ENCODE data around the gene ANKRD10. TPM values are rescaled to one million over a fixed set of nuclear protein-coding genes. Genes with fewer than 3 reads are reported as not detected.
A peak's percentile ranks its signal among the peaks of the same experiment; 100 is the strongest.

Gene ANKRD10
- total and polyA plus RNA-seq, 2 of the 8 experiments (the other 6 are each of a cell fraction or from before 2014, with no cell fraction given), result 146 to 218 TPM

GRCh38 chr13:110885966-110886869, 28.7 kb downstream of the ANKRD10 start:
- DNase-seq (ENCODE audit: low read depth in 1 of 2, low spot score in 2 of 2) (peak in 1 of 2 experiments; percentile 61), FAIRE-seq (no peak)
- Histone ChIP-seq H3K4me3 (ENCODE audit: extremely low read depth in 1 of 4, insufficient read depth in 2 of 4, low read depth in 3 of 4, low read length in 4 of 4) (no peak overlapping the region), H3K79me2 (ENCODE audit: control insufficient read depth in 1 of 2, insufficient read depth in 2 of 2, low read length in 2 of 2) (no peaks in the 10 kb centered on the region), H2BK12ac (ENCODE audit: low read depth, low read length) (no peak overlapping the region; the same call in 1 of the 2 replicates), H4K20me1 (replicated peaks in 1 of 2; ENCODE audit: control insufficient read depth in 1 of 2, insufficient read depth in 2 of 2, low read length in 2 of 2) (peaks cover 0 to 8% of the 10 kb centered on the region in 2 experiments), H3K4me2 (ENCODE audit: insufficient read depth in 1 of 2, low read depth in 2 of 2, low read length in 2 of 2) (no peak overlapping the region), H3K9ac (replicated peaks in 1 of 4; ENCODE audit: extremely low read depth in 1 of 4, low read depth in 3 of 4, low read length in 3 of 4) (no peak overlapping the region), H2BK5ac (ENCODE audit: low read depth, low read length) (no peak overlapping the region), H2AK5ac (ENCODE audit: low read depth, low read length) (0 out of 2 replicates have a peak overlapping the region, but pooled peaks have one; percentile 10), H3K4ac (replicated peaks; ENCODE audit: insufficient read length, low read depth, low read length) (no peak overlapping the region), H3K79me1 (ENCODE audit: low read depth, low read length) (no peaks in the 10 kb centered on the region), H3K23me2 (ENCODE audit: low read depth, low read length) (no peaks in the 10 kb centered on the region), H3K23ac (ENCODE audit: insufficient read length) (no peak overlapping the region), H3K36me3 (ENCODE audit: control insufficient read depth in 2 of 4, insufficient read depth in 4 of 4, low read length in 3 of 4) (peaks cover 0 to 8% (median 0%) of the 10 kb centered on the region in 4 experiments; a peak in 1 of 8 replicates), H3K9me3 (ENCODE audit: insufficient read depth in 2 of 2, low read depth in 1 of 2, low read length in 1 of 2) (no peaks in the 10 kb centered on the region), H2BK20ac (ENCODE audit: low read length) (no peak overlapping the region), H2BK15ac (ENCODE audit: low read length) (no peak overlapping the region), H2AFZ (ENCODE audit: low read length) (no peak overlapping the region), H3K27me3 (replicated peaks in 1 of 4; ENCODE audit: control insufficient read depth in 3 of 4, extremely low read depth in 1 of 4, insufficient read depth in 3 of 4, low read length in 3 of 4) (no peaks in the 10 kb centered on the region), H4K5ac (ENCODE audit: insufficient read length, low read depth, low read length) (no peak overlapping the region), H3K18ac (ENCODE audit: extremely low read depth, low read length) (no peak overlapping the region), H3K56ac (replicated peaks; ENCODE audit: insufficient read length, low read depth, low read length) (no peak overlapping the region), H3K4me1 (replicated peaks in 1 of 4; ENCODE audit: control insufficient read depth in 3 of 4, insufficient read depth in 4 of 4, low read length in 3 of 4) (peaks cover 2 to 7% (median 4%) of the 10 kb centered on the region in 4 experiments; a peak in 5 of 7 replicates), H3K27ac (ENCODE audit: low read depth, low read length) (no peak overlapping the region), H4K8ac (ENCODE audit: extremely low read depth, insufficient read depth, low read length) (no peak overlapping the region), H3K14ac (ENCODE audit: insufficient read length) (no peak overlapping the region), H4K91ac (replicated peaks; ENCODE audit: insufficient read length, low read length) (no peak overlapping the region), H2BK120ac (replicated peaks; ENCODE audit: low read depth, low read length) (no peak overlapping the region)
- WGBS, 2 experiments (ENCODE audit: extremely low coverage in 1 of 2, insufficient coverage in 1 of 2, insufficient read length in 1 of 2, insufficient replicate concordance in 2 of 2, low coverage in 1 of 2, low lambda C conversion rate in 2 of 2, missing lambda C conversion rate in 1 of 2), result 52% methylated on average over 8 of the region's 8 CpGs; no CpG with 5 or more reads in 1 of the 2 experiments
- ChIA-PET CTCF (ENCODE audit: partially characterized antibody) (interaction anchor here (0.6 to 2.5 kb wide), 10 partner anchors 10 to 292 kb away, joined by 3 to 12 read pairs (median 3); no protein-coding TSS in a partner anchor), POLR2A (ENCODE audit: partially characterized antibody) (interaction anchor here (0.6 to 7.2 kb wide), 17 partner anchors 9 to 276 kb away, joined by 3 to 50 read pairs (median 4); partner anchors contain the start of gene ANKRD10)
- TF ChIP-seq SP1 (IDR thresholded peaks at IDR 0.05; ENCODE audit: low read depth, low read length), result 0 out of 2 replicates have a peak, but pooled peaks have one; percentile 17
- TF ChIP-seq CTCF (IDR thresholded peaks at IDR 0.05; ENCODE audit: control extremely low read depth in 1 of 3, insufficient read depth in 1 of 3, low read depth in 1 of 3, low read length in 3 of 3), result peak; percentile 29 to 72 (median 57)
- peak; percentile 44 to 60; a peak in 3 of 4 replicates for TF ChIP-seq RAD21 (IDR thresholded peaks at IDR 0.05 in 1 of 2, conservative IDR thresholded peaks at IDR 0.05 in 1 of 2; ENCODE audit: low read depth in 2 of 2, low read length in 2 of 2)
- TF ChIP-seq MAX (IDR thresholded peaks at IDR 0.05), result peak; percentile 45; the same call in 1 of the 2 replicates
- TF ChIP-seq BCL11A (IDR thresholded peaks at IDR 0.05; ENCODE audit: low read depth in 2 of 2, low read length in 2 of 2), result no peak
- TF ChIP-seq POLR2A (IDR thresholded peaks at IDR 0.05; ENCODE audit: control extremely low read depth in 1 of 2, low read depth in 2 of 2, low read length in 2 of 2), result peak in 1 of 2 experiments; percentile 36; a peak in 1 of 3 replicates

Measured in H1 (cell line).